Measurements from ENCODE around the gene FAT1. TPM values are rescaled to one million over a fixed set of nuclear protein-coding genes. Genes with fewer than 3 reads are reported as not detected.

FAT1 gene
- total RNA-seq, 4 donors from 2014 or later, result 2.3 to 9.7 (median 4.8) TPM

DNA sequence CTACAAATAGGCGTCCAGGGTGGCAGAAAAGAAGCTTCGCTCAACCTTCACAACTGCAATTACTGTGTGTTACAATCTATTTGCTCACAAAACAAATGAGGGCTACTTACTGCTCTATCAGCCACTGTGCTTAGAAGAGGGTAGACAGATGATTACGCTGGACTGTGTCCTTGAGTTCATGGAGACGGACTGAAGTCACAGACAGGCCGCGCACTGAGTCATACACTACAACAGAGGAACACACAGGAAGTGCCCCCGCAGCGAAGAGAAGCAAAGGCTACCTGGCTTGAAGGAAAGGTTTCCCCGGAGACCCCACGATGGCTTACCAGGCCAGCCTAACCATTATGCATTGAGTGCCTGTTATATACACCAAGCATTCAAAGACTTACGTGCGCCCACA is 25.6 kb downstream of the FAT1 start:
- in situ Hi-C loops (cut with MboI; ENCODE audit: low sequenced_read_pairs in 4 of 4), result no loop called here
- H3K27ac ChIP-seq, result no peak overlapping the region
- H3K36me3 ChIP-seq, result no peaks in the 10 kb centered on the region
- TF ChIP-seq, protein P1, sequence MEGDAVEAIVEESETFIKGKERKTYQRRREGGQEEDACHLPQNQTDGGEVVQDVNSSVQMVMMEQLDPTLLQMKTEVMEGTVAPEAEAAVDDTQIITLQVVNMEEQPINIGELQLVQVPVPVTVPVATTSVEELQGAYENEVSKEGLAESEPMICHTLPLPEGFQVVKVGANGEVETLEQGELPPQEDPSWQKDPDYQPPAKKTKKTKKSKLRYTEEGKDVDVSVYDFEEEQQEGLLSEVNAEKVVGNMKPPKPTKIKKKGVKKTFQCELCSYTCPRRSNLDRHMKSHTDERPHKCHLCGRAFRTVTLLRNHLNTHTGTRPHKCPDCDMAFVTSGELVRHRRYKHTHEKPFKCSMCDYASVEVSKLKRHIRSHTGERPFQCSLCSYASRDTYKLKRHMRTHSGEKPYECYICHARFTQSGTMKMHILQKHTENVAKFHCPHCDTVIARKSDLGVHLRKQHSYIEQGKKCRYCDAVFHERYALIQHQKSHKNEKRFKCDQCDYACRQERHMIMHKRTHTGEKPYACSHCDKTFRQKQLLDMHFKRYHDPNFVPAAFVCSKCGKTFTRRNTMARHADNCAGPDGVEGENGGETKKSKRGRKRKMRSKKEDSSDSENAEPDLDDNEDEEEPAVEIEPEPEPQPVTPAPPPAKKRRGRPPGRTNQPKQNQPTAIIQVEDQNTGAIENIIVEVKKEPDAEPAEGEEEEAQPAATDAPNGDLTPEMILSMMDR (IDR thresholded peaks at IDR 0.05 in 4 of 5, conservative IDR thresholded peaks at IDR 0.05 in 1 of 5), result no peak
- no peak for TF ChIP-seq POLR2A (IDR thresholded peaks at IDR 0.05)
- H3K9me3 ChIP-seq, result no peaks in the 10 kb centered on the region
- no peaks in the 10 kb centered on the region for H3K27me3 ChIP-seq
- peaks cover 0 to 7% of the 10 kb centered on the region in 2 donors for H3K4me1 ChIP-seq
- intact Hi-C loops (cut with DNase I; ENCODE audit: low total_unique reads), result no loop called here
- H3K4me3 ChIP-seq, result no peak overlapping the region
- ATAC-seq (no peak), DNase-seq (no peak)

DNA sequence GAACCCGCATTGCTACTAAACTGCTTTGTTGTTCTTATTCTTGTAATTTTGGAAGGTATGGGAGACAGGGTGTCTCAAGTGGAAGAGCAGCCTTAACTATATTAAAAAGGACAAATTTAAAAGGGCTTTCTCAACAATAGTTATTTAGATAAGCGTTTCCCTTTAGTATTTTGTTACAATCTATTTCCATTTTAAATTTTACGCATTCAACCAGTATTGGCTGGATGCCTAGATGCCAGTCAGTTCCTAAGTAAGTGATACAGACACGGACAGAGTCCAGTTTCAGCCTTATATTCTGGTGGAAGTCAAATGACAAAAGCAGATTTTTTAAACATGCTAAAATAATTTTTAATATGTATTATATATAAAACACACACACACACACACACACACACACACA is 28.3 kb downstream of the FAT1 start:
- Histone ChIP-seq H3K4me3 (no peak overlapping the region), H3K9me3 (no peaks in the 10 kb centered on the region), H3K27ac (no peak overlapping the region), H3K36me3 (no peaks in the 10 kb centered on the region), H3K27me3 (no peaks in the 10 kb centered on the region), H3K4me1 (no peaks in the 10 kb centered on the region)
- no peak for TF ChIP-seq POLR2A (IDR thresholded peaks at IDR 0.05)
- TF ChIP-seq, protein P1 (IDR thresholded peaks at IDR 0.05 in 4 of 5, conservative IDR thresholded peaks at IDR 0.05 in 1 of 5), result no peak
- intact Hi-C loops (cut with DNase I; ENCODE audit: low total_unique reads), result no loop called here
- in situ Hi-C loops (cut with MboI; ENCODE audit: low sequenced_read_pairs in 4 of 4), result no loop called here
- ATAC-seq, result no peak
- no peak for DNase-seq

DNA sequence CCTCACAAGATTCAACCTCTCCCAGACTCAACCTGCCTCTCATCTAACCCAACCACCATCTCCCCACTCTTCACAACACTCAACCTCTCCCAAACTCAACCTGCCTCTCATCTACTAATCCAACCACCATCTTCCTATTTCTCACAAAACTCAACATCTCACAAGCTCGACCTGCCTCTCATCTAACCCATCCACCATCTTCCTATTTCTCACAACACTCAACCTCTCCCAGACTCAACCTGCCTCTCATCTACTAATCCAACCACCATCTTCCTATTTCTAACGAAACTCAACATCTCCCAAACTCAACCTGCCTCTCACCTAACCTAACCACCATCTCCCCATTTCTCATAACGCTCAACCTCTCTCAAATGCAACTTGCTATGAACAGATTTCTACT is 29.8 kb downstream of the FAT1 start:
- no peak overlapping the region for H3K4me3 ChIP-seq
- H3K27ac ChIP-seq, result no peak overlapping the region
- intact Hi-C loops (cut with DNase I; ENCODE audit: low total_unique reads), result no loop called here
- TF ChIP-seq POLR2A (IDR thresholded peaks at IDR 0.05), result no peak
- TF ChIP-seq, protein P1 (IDR thresholded peaks at IDR 0.05 in 4 of 5, conservative IDR thresholded peaks at IDR 0.05 in 1 of 5), result no peak
- DNase-seq (no peak), ATAC-seq (no peak)
- H3K4me1 ChIP-seq, result no peaks in the 10 kb centered on the region
- in situ Hi-C loops (cut with MboI; ENCODE audit: low sequenced_read_pairs in 4 of 4), result no loop called here
- no peaks in the 10 kb centered on the region for H3K9me3 ChIP-seq
- no peaks in the 10 kb centered on the region for H3K36me3 ChIP-seq
- no peaks in the 10 kb centered on the region for H3K27me3 ChIP-seq

DNA sequence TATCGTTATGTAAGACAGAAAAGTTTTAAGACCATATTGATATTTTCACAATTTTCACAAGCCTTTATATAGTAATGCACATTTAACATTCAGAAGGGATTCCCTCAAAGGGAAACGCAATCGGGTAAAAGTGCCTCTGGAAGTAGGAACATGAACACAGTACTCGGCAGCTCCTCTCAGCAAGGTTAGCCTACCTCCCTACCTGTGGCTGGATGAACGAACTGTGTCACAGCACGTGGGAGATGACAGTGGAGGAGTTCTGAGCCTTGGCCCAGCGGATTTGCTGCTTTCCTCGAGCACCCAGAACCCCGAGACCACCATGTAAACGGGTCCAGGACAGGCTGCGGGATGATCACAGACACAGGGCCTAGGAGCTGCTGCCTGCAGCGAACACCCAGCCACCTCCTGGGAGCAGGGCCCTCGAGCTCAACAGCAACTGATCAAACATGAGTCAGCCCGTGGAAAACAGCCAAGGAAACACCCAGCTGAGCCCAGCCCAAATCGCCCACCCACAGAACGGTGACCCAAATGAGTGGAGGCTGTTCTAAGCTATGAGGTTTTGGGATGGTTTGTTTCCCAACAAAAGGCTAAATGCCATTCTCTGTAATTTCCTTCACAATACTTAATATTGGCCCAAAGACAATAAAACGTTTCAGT is 30.4 kb downstream of the FAT1 start:
- in situ Hi-C loops (cut with MboI; ENCODE audit: low sequenced_read_pairs in 4 of 4) (no loop called here), intact Hi-C loops (cut with DNase I; ENCODE audit: low total_unique reads) (no loop called here)
- no peaks in the 10 kb centered on the region for H3K4me1 ChIP-seq
- TF ChIP-seq, protein P1 (IDR thresholded peaks at IDR 0.05 in 4 of 5, conservative IDR thresholded peaks at IDR 0.05 in 1 of 5), result no peak
- TF ChIP-seq POLR2A (IDR thresholded peaks at IDR 0.05), result no peak
- DNase-seq (peak; percentile 11 to 41), ATAC-seq (peak; percentile 33 to 53)
- H3K4me3 ChIP-seq, result no peak overlapping the region
- no peaks in the 10 kb centered on the region for H3K9me3 ChIP-seq
- no peak overlapping the region for H3K27ac ChIP-seq
- H3K27me3 ChIP-seq, result no peaks in the 10 kb centered on the region
- no peaks in the 10 kb centered on the region for H3K36me3 ChIP-seq

DNA sequence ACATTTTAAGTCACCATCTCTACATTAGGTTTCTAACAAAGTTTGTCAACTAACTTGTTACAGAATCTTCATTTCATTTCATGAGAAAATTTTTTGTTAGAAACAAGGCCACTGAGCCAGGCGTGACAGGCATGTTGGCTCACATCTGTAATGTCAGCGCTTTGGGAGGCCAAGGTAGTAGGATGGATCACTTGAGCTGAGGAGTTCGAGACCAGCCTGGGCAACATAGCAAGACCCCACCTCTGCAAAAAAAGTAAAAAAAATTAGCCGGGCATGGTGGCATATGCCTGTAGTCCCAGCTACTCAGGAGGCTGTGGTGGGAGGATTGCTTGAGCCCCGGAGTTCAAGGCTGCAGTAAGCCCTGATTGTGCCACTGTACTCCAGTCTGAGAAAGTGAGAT is 32.3 kb downstream of the FAT1 start:
- H3K4me3 ChIP-seq, result no peak overlapping the region
- no peaks in the 10 kb centered on the region for H3K36me3 ChIP-seq
- intact Hi-C loops (cut with DNase I; ENCODE audit: low total_unique reads), result no loop called here
- in situ Hi-C loops (cut with MboI; ENCODE audit: low sequenced_read_pairs in 4 of 4), result no loop called here
- H3K9me3 ChIP-seq, result no peaks in the 10 kb centered on the region
- DNase-seq, result no peak
- H3K27me3 ChIP-seq, result no peaks in the 10 kb centered on the region
- no peak overlapping the region for H3K27ac ChIP-seq
- no peak for ATAC-seq
- no peak for TF ChIP-seq POLR2A (IDR thresholded peaks at IDR 0.05)
- TF ChIP-seq, protein P1 (IDR thresholded peaks at IDR 0.05 in 4 of 5, conservative IDR thresholded peaks at IDR 0.05 in 1 of 5), result no peak
- no peaks in the 10 kb centered on the region for H3K4me1 ChIP-seq

Data from gastrocnemius medialis (tissue), 4 donors.